BJ (cell line): ENCODE results near the gene NRAS. TPM values are rescaled to one million over a fixed set of nuclear protein-coding genes. Genes with fewer than 3 reads are reported as not detected.

Experiments
- CTCF ChIA-PET: fragments of 350-600 bp; formaldehyde crosslinking; extraction: SDS; loops from one replicate; lab custom pipeline; 2021; ENCODE audit warnings: antibody characterized with exemption, inconsistent platforms; lab: Yijun Ruan, JAX
- POLR2A ChIA-PET: fragments of 300-600 bp; sonication (Branson Sonifier 250); formaldehyde crosslinking; extraction: SDS; loops from one replicate; lab custom pipeline; 2021; ENCODE audit warnings: antibody characterized with exemption; lab: Charles Lee
- DNase-seq: peaks from one replicate; pipeline ENCODE4 v3.0.0-alpha.2; 2011; ENCODE audit warnings: low read depth
- H3K27me3 ChIP-seq: 2 replicates; pipeline ENCODE4 v1.6.0; 2011; ENCODE audit warnings: low read length; ENCODE audit not compliant: control insufficient read depth, insufficient read depth
- H3K36me3 ChIP-seq: 2 replicates; pipeline ENCODE4 v1.5.1; 2011; ENCODE audit warnings: low read length; ENCODE audit not compliant: control insufficient read depth, insufficient read depth
- H3K4me3 ChIP-seq: 2 replicates; pipeline ENCODE4 v1.5.1; 2011; ENCODE audit warnings: low read depth, mild to moderate bottlenecking, control low read depth, low read length
- polyA plus RNA-seq: library from polyadenylated mRNA; depleted of rRNA; stranded (reverse); fragments of >200 nt; gene quantifications from 2 replicates; pipeline ENCODE4 v1.2.3, GENCODE V29; 2011
- TF ChIP-seq, protein P1 (sequence below): IDR thresholded peaks from 2 replicates; pipeline ENCODE4 v1.5.1; 2011; ENCODE audit warnings: low read depth, mild to moderate bottlenecking, control low read depth, inconsistent platforms, low read length, moderate library complexity; ENCODE audit not compliant: insufficient read depth

Gene NRAS
- polyA plus RNA-seq, 1 experiment: 19.1 TPM

DNA sequence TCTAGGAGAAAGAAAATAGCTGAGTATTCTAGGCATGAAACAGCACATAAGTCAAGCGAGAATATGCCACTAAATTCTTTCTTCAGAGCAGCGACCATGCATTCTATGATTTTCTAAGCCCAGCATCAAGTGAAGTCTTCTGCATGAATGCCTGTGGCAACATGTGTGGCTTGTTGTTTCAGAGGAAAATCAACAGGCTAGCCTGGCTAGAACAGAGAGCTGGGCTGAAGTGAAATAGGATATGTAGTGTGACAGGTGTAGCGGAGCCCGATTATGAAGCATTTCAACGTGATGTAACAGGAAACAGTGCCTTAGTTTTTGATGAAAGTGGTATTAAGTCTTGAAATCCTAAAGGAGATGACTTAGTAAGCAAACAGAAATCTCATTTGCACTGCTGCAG lies 34.2 kb upstream of the NRAS start:
- Histone ChIP-seq H3K36me3 (peaks cover 3% of the 10 kb centered on the region), H3K4me3 (no peak overlapping the region), H3K27me3 (no peaks in the 10 kb centered on the region)
- ChIA-PET POLR2A (interaction anchor here (0.6 kb wide), 1 partner anchor 14 kb away, joined by 5 read pairs; no protein-coding TSS in a partner anchor), CTCF (no interaction called here)
- TF ChIP-seq, protein P1, sequence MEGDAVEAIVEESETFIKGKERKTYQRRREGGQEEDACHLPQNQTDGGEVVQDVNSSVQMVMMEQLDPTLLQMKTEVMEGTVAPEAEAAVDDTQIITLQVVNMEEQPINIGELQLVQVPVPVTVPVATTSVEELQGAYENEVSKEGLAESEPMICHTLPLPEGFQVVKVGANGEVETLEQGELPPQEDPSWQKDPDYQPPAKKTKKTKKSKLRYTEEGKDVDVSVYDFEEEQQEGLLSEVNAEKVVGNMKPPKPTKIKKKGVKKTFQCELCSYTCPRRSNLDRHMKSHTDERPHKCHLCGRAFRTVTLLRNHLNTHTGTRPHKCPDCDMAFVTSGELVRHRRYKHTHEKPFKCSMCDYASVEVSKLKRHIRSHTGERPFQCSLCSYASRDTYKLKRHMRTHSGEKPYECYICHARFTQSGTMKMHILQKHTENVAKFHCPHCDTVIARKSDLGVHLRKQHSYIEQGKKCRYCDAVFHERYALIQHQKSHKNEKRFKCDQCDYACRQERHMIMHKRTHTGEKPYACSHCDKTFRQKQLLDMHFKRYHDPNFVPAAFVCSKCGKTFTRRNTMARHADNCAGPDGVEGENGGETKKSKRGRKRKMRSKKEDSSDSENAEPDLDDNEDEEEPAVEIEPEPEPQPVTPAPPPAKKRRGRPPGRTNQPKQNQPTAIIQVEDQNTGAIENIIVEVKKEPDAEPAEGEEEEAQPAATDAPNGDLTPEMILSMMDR: no peak
- no peak for DNase-seq

DNA sequence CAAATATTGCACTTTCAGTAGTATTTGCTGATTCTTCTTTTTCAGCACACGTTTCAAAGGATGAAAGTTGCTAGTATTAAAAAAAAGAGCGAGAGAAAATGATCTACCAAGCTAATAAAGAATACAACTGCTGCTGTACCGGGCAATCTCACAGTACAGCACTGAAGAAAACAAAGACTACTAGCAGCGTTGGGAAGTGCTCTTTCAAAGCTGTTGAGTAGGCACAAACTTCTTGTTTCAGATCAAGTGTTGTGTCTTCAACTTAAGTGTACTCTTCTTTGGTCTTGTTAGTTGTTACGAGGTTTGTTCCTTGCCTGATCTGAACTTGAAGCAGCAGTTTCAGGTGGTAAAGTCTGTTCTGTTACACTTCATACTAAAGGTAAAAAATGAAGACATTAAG lies 33.3 kb upstream of the NRAS start:
- ChIA-PET POLR2A (no interaction called here), CTCF (no interaction called here)
- TF ChIP-seq, protein P1: no peak
- H3K4me3 ChIP-seq: no peak overlapping the region
- DNase-seq: no peak
- H3K27me3 ChIP-seq: no peaks in the 10 kb centered on the region
- peaks cover 3% of the 10 kb centered on the region for H3K36me3 ChIP-seq

DNA sequence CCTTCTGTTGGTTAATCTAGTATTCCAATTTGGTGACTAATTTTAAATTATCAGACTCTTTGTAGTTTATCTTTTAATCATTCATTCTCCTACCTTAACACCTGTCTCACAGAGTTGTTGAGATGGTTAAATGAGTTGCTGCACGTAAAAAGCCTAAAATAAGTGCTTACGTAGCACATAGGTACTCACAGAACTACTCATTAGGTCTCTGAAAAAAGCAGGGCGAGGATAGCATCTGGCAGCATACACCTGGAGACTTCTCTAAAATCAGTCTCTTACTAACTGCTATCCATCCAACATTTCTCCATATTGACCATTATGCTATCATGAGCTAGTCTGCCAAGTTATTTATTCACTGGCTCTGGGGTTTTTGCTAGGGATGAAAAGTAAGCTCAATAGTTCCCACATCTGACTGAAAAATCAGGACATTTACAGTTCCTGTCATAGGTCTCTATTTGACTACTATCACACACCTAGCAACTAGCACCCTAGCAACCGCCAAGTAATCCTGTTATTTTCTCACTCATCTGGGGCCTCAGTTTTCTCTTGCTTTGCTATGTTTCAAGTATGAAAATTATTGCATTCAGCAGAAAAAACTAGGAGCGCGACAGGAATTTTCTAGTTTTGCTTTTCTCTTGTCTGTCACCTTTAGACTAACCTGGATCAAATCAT lies 30.0 kb upstream of the NRAS start:
- H3K4me3 ChIP-seq: no peak overlapping the region
- peaks cover 3% of the 10 kb centered on the region; the same call in 1 of the 2 replicates for H3K36me3 ChIP-seq

DNA sequence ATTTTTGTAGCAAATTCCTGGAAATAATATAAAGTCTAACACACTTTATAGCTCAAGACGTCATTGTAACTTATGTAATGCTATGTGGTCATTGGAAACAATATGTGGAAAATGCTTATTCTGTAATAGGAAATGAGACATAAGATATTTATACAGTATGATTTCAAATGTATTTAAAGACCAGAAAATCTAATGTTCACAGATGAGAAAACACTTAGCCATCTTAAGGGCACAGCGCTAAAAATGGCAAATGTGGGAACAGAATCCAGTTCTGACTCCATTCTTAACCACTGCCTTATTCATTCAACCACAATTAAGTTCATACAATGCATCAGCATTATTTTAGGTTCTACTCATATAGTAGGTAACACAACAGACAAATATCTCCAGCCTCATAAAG lies 28.7 kb upstream of the NRAS start:
- DNase-seq: no peak
- CTCF ChIA-PET: interaction anchor here (0.7 kb wide), 1 partner anchor 456 kb away, joined by 5 read pairs; no protein-coding TSS in a partner anchor
- no peak overlapping the region for H3K4me3 ChIP-seq
- H3K36me3 ChIP-seq: peaks cover 6% of the 10 kb centered on the region
- POLR2A ChIA-PET: no interaction called here
- TF ChIP-seq, protein P1: no peak
- H3K27me3 ChIP-seq: no peaks in the 10 kb centered on the region

More for the DNA sequence above, 30.0 kb upstream of the NRAS start:
- TF ChIP-seq, protein P1: no peak
- no peaks in the 10 kb centered on the region for H3K27me3 ChIP-seq
- no peak for DNase-seq
- ChIA-PET CTCF (interaction anchor here (0.6 kb wide), 1 partner anchor 160 kb away, joined by 3 read pairs; no protein-coding TSS in a partner anchor), POLR2A (no interaction called here)

DNA sequence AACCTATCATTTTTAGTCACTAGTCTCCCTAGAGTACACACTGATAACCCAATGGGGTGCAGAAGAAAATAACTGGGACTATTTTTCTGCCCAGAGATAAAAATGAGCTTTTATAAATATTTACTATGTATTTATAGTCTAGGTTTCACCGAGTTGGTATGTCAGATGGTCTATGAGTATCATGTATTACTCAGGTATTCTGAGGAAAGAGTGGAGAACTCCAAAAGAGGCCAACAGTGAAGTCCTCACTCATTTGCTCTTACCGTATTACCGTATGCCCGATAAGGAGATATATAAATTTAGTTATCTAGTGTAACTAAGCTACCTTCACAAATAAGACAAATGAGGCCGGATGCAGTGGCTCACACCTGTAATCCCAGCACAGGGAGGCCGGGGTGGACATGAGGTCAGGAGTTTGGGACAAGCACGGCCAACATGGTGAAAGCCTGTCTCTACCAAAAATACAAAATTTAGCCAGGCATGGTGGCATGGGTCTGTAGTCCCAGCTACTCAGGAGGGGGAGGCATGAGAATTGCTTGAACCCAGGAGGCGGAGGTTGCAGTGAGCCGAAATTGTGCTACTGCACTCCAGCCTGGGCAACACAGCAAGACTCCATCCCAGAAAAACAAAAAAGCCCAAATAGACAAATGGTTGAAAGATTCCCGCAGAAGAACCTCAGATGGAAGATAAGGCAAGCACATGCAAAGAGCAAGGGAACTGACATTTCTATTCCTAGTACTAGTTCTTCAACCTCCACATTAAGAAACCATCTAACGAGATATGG lies 25.6 kb upstream of the NRAS start:
- ChIA-PET CTCF (no interaction called here), POLR2A (no interaction called here)
- Histone ChIP-seq H3K4me3 (no peak overlapping the region), H3K36me3 (peaks cover 5% of the 10 kb centered on the region), H3K27me3 (no peaks in the 10 kb centered on the region)
- no peak for DNase-seq
- TF ChIP-seq, protein P1: no peak
